Measurements from ENCODE around the gene PRRX1.

The PRRX1 gene

GRCh38 chr1:170692866-170693575 is 29.1 kb downstream of the PRRX1 start:
- peak; percentile 94 for DNase-seq (ENCODE audit: low read depth)

- DNase-seq (ENCODE audit: low read depth): no peak
Measured at GRCh38 chr1:170694172-170694926, 30.4 kb downstream of the PRRX1 start.

GRCh38 chr1:170695955-170696590 is 32.1 kb downstream of the PRRX1 start:
- no peak for DNase-seq (ENCODE audit: low read depth)

- DNase-seq (ENCODE audit: low read depth): no peak
Measured at GRCh38 chr1:170696591-170697290, 32.8 kb downstream of the PRRX1 start.

- no peak for DNase-seq (ENCODE audit: low read depth)
Measured at GRCh38 chr1:170697316-170697715, 33.4 kb downstream of the PRRX1 start.

- DNase-seq (ENCODE audit: low read depth): peak; percentile 63
Measured at GRCh38 chr1:170698301-170699275, 34.7 kb downstream of the PRRX1 start.

- DNase-seq (ENCODE audit: low read depth): no peak
Measured at GRCh38 chr1:170699696-170700095, 35.8 kb downstream of the PRRX1 start.

GRCh38 chr1:170700842-170701615 is 37.1 kb downstream of the PRRX1 start:
- peak; percentile 76 for DNase-seq (ENCODE audit: low read depth)

- DNase-seq (ENCODE audit: low read depth): no peak
Measured at GRCh38 chr1:170701962-170702361, 38.0 kb downstream of the PRRX1 start.

- no peak for DNase-seq (ENCODE audit: low read depth)
Measured at GRCh38 chr1:170703591-170703990, 39.7 kb downstream of the PRRX1 start.

GRCh38 chr1:170704256-170704655 is 40.3 kb downstream of the PRRX1 start:
- no peak for DNase-seq (ENCODE audit: low read depth)

GRCh38 chr1:170705981-170706380 is 42.0 kb downstream of the PRRX1 start:
- peak; percentile 43 for DNase-seq (ENCODE audit: low read depth)

GRCh38 chr1:170707117-170707516 is 43.2 kb downstream of the PRRX1 start:
- DNase-seq (ENCODE audit: low read depth): no peak

GRCh38 chr1:170707959-170708655 is 44.2 kb downstream of the PRRX1 start:
- peak; percentile 98 for DNase-seq (ENCODE audit: low read depth)

GRCh38 chr1:170711682-170712081 is 47.8 kb downstream of the PRRX1 start:
- DNase-seq (ENCODE audit: low read depth): peak; percentile 43

GRCh38 chr1:170714163-170714562 is 50.2 kb downstream of the PRRX1 start:
- no peak for DNase-seq (ENCODE audit: low read depth)

GRCh38 chr1:170714938-170715337 is 51.0 kb downstream of the PRRX1 start:
- no peak for DNase-seq (ENCODE audit: low read depth)

- DNase-seq (ENCODE audit: low read depth): no peak
Measured at GRCh38 chr1:170716835-170717429, 53.0 kb downstream of the PRRX1 start.

- DNase-seq (ENCODE audit: low read depth): no peak
Measured at GRCh38 chr1:170720661-170721060, 56.7 kb downstream of the PRRX1 start.
